Right atrium auricular region (tissue), 2 donors: Measurements from ENCODE around the gene KIF3C. TPM values are rescaled to one million over a fixed set of nuclear protein-coding genes. Genes with fewer than 3 reads are reported as not detected.
"Not testable (repeated sequence)": the region's sequence is repeated elsewhere in the genome, so short reads cannot be mapped to it uniquely, and the experiment has no call there.

Experiments
- DNase-seq: peaks from one replicate; pipeline ENCODE4 v3.0.0-alpha.2; 2019; ENCODE audit warnings: low spot score
- H3K27ac ChIP-seq, 2 donors: fragments of 200-600 bp; sonication (generic); 1 replicate in 1 of 2; 2 replicates in 1 of 2; pipeline ENCODE4 v1.5.1; 2016 to 2019
- H3K27me3 ChIP-seq, 2 donors: fragments of 200-600 bp; sonication (generic); one replicate each; pipeline versions ENCODE4 v1.5.1 to v1.6.0; 2017 to 2019
- H3K36me3 ChIP-seq: fragments of 200-600 bp; sonication (generic); one replicate; pipeline ENCODE4 v1.5.1; 2016
- H3K4me1 ChIP-seq, 2 donors: fragments of 200-600 bp; sonication (generic); one replicate each; pipeline versions ENCODE4 v1.5.1 to v1.6.0; 2017 to 2019
- H3K4me3 ChIP-seq, 2 donors: fragments of 200-600 bp; sonication (generic); 1 replicate in 1 of 2; 2 replicates in 1 of 2; pipeline ENCODE4 v1.5.1; 2017 to 2019; ENCODE audit warnings: mild to moderate bottlenecking in 1 of 2, moderate library complexity in 1 of 2
- H3K9me3 ChIP-seq, 2 donors: fragments of 200-600 bp; sonication (generic); one replicate each; pipeline ENCODE4 v1.5.1; 2019
- CTCF ChIP-seq, 2 donors: fragments of 200-600 bp; sonication (generic); IDR thresholded peaks; one replicate each; pipeline ENCODE4 v1.5.1; 2019; ENCODE audit warnings: antibody characterized with exemption in 2 of 2
- total RNA-seq, 2 donors: library from RNA; depleted of rRNA; stranded (reverse); fragments of >200 nt; gene quantifications; one replicate each; pipeline ENCODE4 v1.1.0, GENCODE V29; 2016

The KIF3C gene
- 1 to 10 TPM; 3.3 to 3.5 TPM for total RNA-seq

DNA sequence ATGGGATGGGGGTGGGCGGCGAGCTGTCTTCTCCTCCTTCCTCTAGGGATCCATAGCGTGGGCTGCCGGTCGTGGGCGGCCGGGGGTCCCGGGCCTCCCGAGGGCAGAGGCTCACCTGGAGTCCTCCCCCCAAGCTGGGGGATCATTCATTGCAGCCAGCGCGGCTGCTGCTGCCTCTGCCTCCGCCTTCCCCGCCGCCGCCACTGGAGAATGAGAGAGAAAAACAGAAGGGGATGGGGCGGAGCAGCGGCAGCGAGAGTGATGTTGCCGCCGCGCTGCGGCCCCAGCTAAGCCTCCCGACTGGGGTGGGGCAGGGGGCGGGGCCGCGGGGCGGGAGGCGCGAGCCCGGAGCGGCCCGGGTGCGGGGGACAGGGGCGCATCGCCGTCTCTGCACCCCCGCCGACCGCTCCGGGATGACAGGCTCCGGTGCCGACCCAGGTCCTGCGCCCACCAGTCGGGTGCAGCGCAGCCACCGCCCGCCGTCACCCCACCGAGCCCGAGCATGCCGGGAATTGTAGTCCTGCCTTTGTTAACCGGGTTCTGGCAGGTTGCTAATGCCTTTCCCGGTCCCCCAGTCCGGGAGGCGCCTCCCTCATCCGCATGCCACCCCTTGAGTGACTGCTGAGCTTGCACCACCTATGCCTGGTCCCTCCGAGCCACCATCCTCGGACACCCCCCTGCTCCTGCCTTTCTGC, at the start of gene KIF3C:
KIF3C (minus strand) TSS at position 225 of the 695 bp plus-strand sequence. CDS start 580 bp downstream, outside the sequence.
- peak within 1 kb of the TSS; percentile 72 to 86 for H3K4me3 ChIP-seq
- H3K27me3 ChIP-seq: no peaks in the 10 kb centered on the region
- peaks cover 0 to 28% of the 10 kb centered on the region in 2 donors for H3K4me1 ChIP-seq
- H3K9me3 ChIP-seq: no peaks in the 10 kb centered on the region
- no peak for TF ChIP-seq CTCF (IDR thresholded peaks at IDR 0.05)
- H3K36me3 ChIP-seq: no peaks in the 10 kb centered on the region
- DNase-seq: no peak
- peak within 1 kb of the TSS; percentile 53 to 80 for H3K27ac ChIP-seq

DNA sequence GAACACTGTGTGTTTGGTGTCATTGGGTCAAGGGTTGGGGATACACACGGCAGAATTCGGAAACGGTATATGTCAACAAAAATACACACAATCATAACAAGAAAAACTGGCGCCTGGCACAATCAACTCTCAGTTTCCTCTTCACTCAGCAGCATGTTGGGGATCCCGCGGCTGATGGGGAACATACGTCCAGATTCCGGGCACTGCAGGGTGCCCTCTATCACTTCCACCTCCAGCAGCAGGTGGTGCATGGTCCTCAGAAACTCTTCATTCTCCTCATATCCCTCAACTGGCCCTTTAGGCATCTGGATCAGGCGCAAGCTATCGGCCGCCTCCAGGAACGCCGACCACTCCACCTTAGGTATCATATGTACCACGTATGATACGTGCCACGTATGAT, 45.8 kb upstream of the KIF3C start:
- not testable (repeated sequence) for H3K9me3 ChIP-seq, H3K27ac ChIP-seq, H3K4me1 ChIP-seq, H3K36me3 ChIP-seq, H3K4me3 ChIP-seq, H3K27me3 ChIP-seq
- DNase-seq: peak; percentile 36

- no peak overlapping the region for H3K4me3 ChIP-seq
- no peak overlapping the region for H3K27ac ChIP-seq
- no peak for DNase-seq
- no peaks in the 10 kb centered on the region for H3K4me1 ChIP-seq
- no peaks in the 10 kb centered on the region for H3K36me3 ChIP-seq
- no peaks in the 10 kb centered on the region for H3K9me3 ChIP-seq
- TF ChIP-seq CTCF (IDR thresholded peaks at IDR 0.05): no peak
- H3K27me3 ChIP-seq: no peaks in the 10 kb centered on the region
Observed at GRCh38 chr2:26025509-26025908, 43.2 kb upstream of the KIF3C start.

DNA sequence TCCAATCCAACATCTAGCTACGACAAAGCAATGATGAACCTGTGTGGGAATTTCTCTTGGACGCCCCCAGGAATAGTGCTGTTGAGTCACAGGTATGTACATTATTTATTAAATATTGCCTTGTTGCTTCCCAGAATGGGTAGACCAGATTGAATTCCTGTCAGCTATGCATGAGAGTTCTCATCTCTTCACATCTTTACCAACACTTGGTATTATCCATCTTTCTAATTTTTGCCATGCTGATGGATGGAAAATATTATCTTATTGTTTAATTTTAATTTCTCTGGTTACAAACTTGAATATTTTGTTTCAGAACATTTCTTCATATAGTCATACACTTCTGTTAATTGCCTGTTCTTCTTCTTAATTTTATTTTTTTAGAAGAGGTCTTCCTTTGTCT, 42.0 kb upstream of the KIF3C start:
- Histone ChIP-seq H3K4me3 (no peak overlapping the region), H3K36me3 (no peaks in the 10 kb centered on the region), H3K9me3 (no peaks in the 10 kb centered on the region), H3K27ac (no peak overlapping the region), H3K27me3 (no peaks in the 10 kb centered on the region), H3K4me1 (no peaks in the 10 kb centered on the region)
- TF ChIP-seq CTCF (IDR thresholded peaks at IDR 0.05): no peak
- DNase-seq: no peak

DNA sequence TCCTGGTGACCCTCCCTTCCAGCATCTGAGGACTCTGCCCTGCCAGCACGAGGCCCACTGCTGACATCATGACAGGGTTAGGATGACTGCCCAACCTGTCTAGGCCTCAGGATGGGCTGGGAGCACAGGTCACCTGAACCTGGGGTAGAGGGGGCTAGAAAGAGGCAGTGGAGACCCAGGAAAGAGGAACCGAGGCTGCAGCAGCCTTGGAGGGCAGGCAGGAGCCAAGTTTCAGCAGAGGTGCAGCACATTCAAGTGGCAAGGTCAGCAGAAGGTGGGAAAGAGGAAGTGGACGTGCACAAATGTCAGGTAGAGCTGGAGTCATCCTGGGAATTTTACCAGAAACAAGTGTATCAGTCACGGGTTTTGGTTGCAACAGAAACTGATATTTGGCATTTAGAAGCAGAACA, 37.9 kb upstream of the KIF3C start:
- H3K36me3 ChIP-seq: no peaks in the 10 kb centered on the region
- TF ChIP-seq CTCF (IDR thresholded peaks at IDR 0.05): no peak
- H3K27me3 ChIP-seq: no peaks in the 10 kb centered on the region
- no peak overlapping the region for H3K4me3 ChIP-seq
- H3K9me3 ChIP-seq: no peaks in the 10 kb centered on the region
- H3K27ac ChIP-seq: no peak overlapping the region
- no peak for DNase-seq
- H3K4me1 ChIP-seq: peaks cover 0 to 17% of the 10 kb centered on the region in 2 donors

DNA sequence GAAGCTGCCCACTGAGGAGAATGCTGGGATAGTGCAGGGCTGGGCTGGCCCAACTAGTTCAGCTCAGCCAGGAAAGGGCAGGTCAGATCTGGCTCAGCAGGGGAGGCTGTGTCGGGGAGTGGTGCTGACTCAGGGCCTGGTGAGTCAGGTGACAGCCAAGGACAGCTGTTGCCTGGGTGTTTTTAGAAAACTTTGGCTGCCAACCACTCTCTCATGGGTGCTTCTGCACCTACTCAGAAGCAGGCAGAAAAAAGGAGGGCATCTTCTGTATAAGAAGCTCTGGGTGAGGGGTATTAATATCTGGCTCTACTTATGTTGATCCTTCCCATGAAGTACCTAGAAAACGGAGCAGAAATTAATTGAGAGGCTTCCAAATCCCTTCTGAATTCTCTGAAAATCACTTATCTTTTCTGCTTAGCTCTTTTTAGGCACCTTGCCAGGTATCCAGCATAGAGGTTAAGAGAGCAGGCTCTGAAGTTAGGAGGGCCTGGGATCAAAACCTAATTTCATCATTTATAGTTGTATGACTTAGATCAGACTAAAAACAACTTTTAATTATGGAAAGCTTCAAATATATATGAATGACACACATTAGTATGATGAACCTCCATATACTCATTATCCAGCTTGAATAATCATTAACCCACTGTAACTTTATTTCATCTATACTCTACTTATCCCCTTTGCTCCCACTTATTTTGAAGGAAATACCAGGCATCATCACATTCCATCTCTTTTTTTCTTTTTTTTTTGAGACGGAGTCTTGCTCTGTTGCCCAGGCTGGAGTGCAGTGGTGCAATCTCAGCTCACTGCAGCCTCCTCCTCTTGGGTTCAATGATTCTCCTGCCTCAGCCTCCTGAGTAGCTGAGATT, 36.1 kb upstream of the KIF3C start:
- peak overlapping the region; percentile 63 to 71 for H3K27ac ChIP-seq
- DNase-seq: peak; percentile 79
- no peak overlapping the region for H3K4me3 ChIP-seq
- H3K27me3 ChIP-seq: no peaks in the 10 kb centered on the region
- TF ChIP-seq CTCF (IDR thresholded peaks at IDR 0.05): no peak
- H3K4me1 ChIP-seq: peaks cover 0 to 17% of the 10 kb centered on the region in 2 donors
- no peaks in the 10 kb centered on the region for H3K36me3 ChIP-seq
- no peaks in the 10 kb centered on the region for H3K9me3 ChIP-seq
